MM.1S (cell line): ENCODE results near the gene ISCA1.

Source experiments
- CTCF ChIP-seq: fragments of 300-600 bp; sonication (generic); IDR thresholded peaks from 2 replicates; pipeline ENCODE4 v1.5.1; 2016; ENCODE audit warnings: antibody characterized with exemption, low read length, mixed read lengths
- EZH2 ChIP-seq: fragments of 300-600 bp; sonication (generic); optimal IDR thresholded peaks from 2 replicates; pipeline ENCODE3; 2017; ENCODE audit warnings: low read depth, mild to moderate bottlenecking, antibody characterized with exemption, low read length, mixed read lengths

- no peak for TF ChIP-seq EZH2
- TF ChIP-seq CTCF = no peak
Observed at GRCh38 chr9:86250123-86250522, 32.2 kb downstream of the ISCA1 start.
